Ovary (tissue), 9 donors: ENCODE results near the gene MPC1L. TPM values are rescaled to one million over a fixed set of nuclear protein-coding genes. Genes with fewer than 3 reads are reported as not detected.
A peak's percentile ranks its signal among the peaks of the same experiment; 100 is the strongest.

Experiments used
- DNase-seq, 5 donors: peaks; one replicate each; pipeline ENCODE4 v3.0.0-alpha.2; 2019 to 2020
- H3K27ac ChIP-seq, 2 donors: fragments of 200-600 bp; one replicate each; pipeline versions ENCODE4 v1.5.1 to v1.8.0; 2019 to 2022
- H3K27me3 ChIP-seq: fragments of 200-600 bp; one replicate; pipeline ENCODE4 v1.8.0; 2022
- H3K36me3 ChIP-seq: fragments of 200-600 bp; sonication (generic); one replicate; pipeline ENCODE4 v1.5.1; 2019
- H3K4me1 ChIP-seq: one replicate; pipeline ENCODE4 v1.8.1; 2013; ENCODE audit warnings: mild to moderate bottlenecking, moderate library complexity; ENCODE audit not compliant: insufficient read depth
- H3K4me3 ChIP-seq: fragments of 200-600 bp; sonication (generic); one replicate; pipeline ENCODE4 v1.5.1; 2017
- H3K9me3 ChIP-seq, 2 donors: fragments of 200-600 bp in 1 of 2; sonication (generic) in 1 of 2; one replicate each; pipeline versions ENCODE4 v1.5.1 to v1.8.1; 2013 to 2019; ENCODE audit warnings: mild to moderate bottlenecking in 1 of 2, moderate library complexity in 1 of 2
- EP300 ChIP-seq: sonication (generic); formaldehyde crosslinking; IDR thresholded peaks from one replicate; pipeline ENCODE4 v1.6.1; 2017; ENCODE audit warnings: antibody characterized with exemption
- POLR2A ChIP-seq: fragments of 450-650 bp; IDR thresholded peaks from one replicate; pipeline ENCODE4 v1.6.1; 2017; ENCODE audit warnings: antibody characterized with exemption, mild to moderate bottlenecking, moderate library complexity
- WGBS, 3 donors: extraction: QIAGEN DNeasy Blood & Tissue Kit in 1 of 3; methylation state at CpG; one replicate each; pipeline versions ENCODE4 v1.1.5 to v1.1.7; 2013 to 2017; 5-methylcytosine and 5-hydroxymethylcytosine counted together
- intact Hi-C, 4 donors: fragments of 100-400 bp; cut with DNase I; formaldehyde crosslinking; loops; one replicate each; pipeline versions ENCODE4 v1.11.0 to v1.15.1; 2022 to 2023
- polyA plus RNA-seq, 2 donors: library from polyadenylated mRNA; stranded (reverse); fragments of 200-250 nt in 1 of 2; fragments of 350-450 nt in 1 of 2; fragmentation: Illumina TruSeq in 1 of 2; extraction: RNeasy Lipid Tissue Mini Kit (QIAGEN cat#74804) in 1 of 2; gene quantifications; one replicate each; pipeline ENCODE4 v1.2.3, GENCODE V29; 2013 to 2014
- total RNA-seq, 7 donors: library from RNA; depleted of rRNA in 2 of 7; stranded (reverse); fragments of >200 nt in 2 of 7; fragmentation: NEBNext Ultra II Directional in 3 of 7; extraction: Animal tissue kit (Norgen Biotek cat#: 25700) in 3 of 7; gene quantifications; one replicate each; pipeline versions ENCODE4 v1.1.0 to v1.2.4, GENCODE V29; 2016 to 2023
- TF ChIP-seq, protein P1 (sequence below), 3 donors: fragments of 450-650 bp in 2 of 3; fragments of 200-600 bp in 1 of 3; IDR thresholded peaks; one replicate each; pipeline versions ENCODE4 v1.5.1 to v1.8.0; 2016 to 2022; ENCODE audit warnings: antibody characterized with exemption in 3 of 3, mild to moderate bottlenecking in 1 of 3
- donor health status: DM: no; HTN: no; CAD: no; lungs with moderate emphysema.
- donor health status: DM: no; HTN: no; CAD: no.
- donor health status: Bipolar disorder and iron deficiency.
- donor health status: DM: yes; HTN: yes; CAD: no.
- donor health status: DM: no; HTN: no; CAD: no.
- donor health status: DM: yes; HTN: yes; CAD: no.

MPC1L gene
- total and polyA plus RNA-seq, 9 donors: not detected

GRCh38 chrX:40651620-40652223 lies 28.5 kb downstream of the MPC1L start:
- Histone ChIP-seq H3K9me3 (no peaks in the 10 kb centered on the region), H3K36me3 (no peaks in the 10 kb centered on the region), H3K4me1 (no peaks in the 10 kb centered on the region), H3K27ac (no peak overlapping the region), H3K27me3 (no peaks in the 10 kb centered on the region), H3K4me3 (no peak overlapping the region)
- TF ChIP-seq EP300: no peak
- TF ChIP-seq POLR2A: no peak
- TF ChIP-seq, protein P1, sequence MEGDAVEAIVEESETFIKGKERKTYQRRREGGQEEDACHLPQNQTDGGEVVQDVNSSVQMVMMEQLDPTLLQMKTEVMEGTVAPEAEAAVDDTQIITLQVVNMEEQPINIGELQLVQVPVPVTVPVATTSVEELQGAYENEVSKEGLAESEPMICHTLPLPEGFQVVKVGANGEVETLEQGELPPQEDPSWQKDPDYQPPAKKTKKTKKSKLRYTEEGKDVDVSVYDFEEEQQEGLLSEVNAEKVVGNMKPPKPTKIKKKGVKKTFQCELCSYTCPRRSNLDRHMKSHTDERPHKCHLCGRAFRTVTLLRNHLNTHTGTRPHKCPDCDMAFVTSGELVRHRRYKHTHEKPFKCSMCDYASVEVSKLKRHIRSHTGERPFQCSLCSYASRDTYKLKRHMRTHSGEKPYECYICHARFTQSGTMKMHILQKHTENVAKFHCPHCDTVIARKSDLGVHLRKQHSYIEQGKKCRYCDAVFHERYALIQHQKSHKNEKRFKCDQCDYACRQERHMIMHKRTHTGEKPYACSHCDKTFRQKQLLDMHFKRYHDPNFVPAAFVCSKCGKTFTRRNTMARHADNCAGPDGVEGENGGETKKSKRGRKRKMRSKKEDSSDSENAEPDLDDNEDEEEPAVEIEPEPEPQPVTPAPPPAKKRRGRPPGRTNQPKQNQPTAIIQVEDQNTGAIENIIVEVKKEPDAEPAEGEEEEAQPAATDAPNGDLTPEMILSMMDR (IDR thresholded peaks at IDR 0.05): peak; percentile 81 to 85 (median 84)
- 1 to 2% (median 1%) methylated on average over 3 of the region's 3 CpGs for WGBS, 3 donors
- DNase-seq: peak; percentile 64 to 80 (median 67)
- intact Hi-C loops: loop anchor here in 2 of 4 donors (5.0 to 10.0 kb wide), 3 partner anchors 143 to 601 kb away; no protein-coding TSS in a partner anchor

DNA sequence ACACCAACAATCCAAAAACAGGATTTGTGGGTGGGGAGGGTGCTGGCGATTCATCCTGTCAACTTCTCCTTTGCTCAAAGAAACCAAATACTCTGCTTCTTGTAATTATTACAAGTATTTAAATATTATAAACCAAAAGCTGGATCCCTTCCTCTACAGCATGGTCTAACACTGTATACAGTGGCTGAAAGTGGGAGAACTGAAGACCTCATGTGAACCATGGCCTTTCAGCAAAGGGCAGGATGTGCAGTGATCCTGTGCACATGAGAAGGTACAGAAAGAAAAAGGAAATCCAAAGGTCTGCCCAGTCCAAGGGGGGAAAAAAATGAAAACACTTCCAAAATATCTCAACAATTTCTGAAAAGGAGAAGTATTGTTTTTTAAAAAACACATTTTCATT lies 29.4 kb downstream of the MPC1L start:
- no peaks in the 10 kb centered on the region for H3K36me3 ChIP-seq
- no peak for DNase-seq
- no peak overlapping the region for H3K27ac ChIP-seq
- H3K9me3 ChIP-seq: no peaks in the 10 kb centered on the region
- TF ChIP-seq POLR2A: no peak
- no peak for TF ChIP-seq EP300
- TF ChIP-seq, protein P1 (IDR thresholded peaks at IDR 0.05): no peak
- 82 to 86% (median 83%) methylated on average over 1 of the region's 1 CpG for WGBS, 3 donors
- no peaks in the 10 kb centered on the region for H3K4me1 ChIP-seq
- H3K27me3 ChIP-seq: no peaks in the 10 kb centered on the region
- intact Hi-C loops: loop anchor here in 2 of 4 donors (5.0 to 10.0 kb wide), 3 partner anchors 142 to 600 kb away; no protein-coding TSS in a partner anchor
- H3K4me3 ChIP-seq: no peak overlapping the region

- no peaks in the 10 kb centered on the region for H3K9me3 ChIP-seq
- H3K27ac ChIP-seq: no peak overlapping the region
- H3K36me3 ChIP-seq: no peaks in the 10 kb centered on the region
- intact Hi-C loops: loop anchor here in 2 of 4 donors (5.0 to 10.0 kb wide), 3 partner anchors 141 to 599 kb away; no protein-coding TSS in a partner anchor
- TF ChIP-seq EP300 (no peak), POLR2A (no peak)
- TF ChIP-seq, protein P1 (IDR thresholded peaks at IDR 0.05): no peak
- no peaks in the 10 kb centered on the region for H3K4me1 ChIP-seq
- no peaks in the 10 kb centered on the region for H3K27me3 ChIP-seq
- DNase-seq: no peak
- no peak overlapping the region for H3K4me3 ChIP-seq
- 46 to 63% (median 51%) methylated on average over 2 of the region's 2 CpGs for WGBS, 3 donors
These were observed 30.3 kb downstream of the MPC1L start for GRCh38 chrX:40653535-40653934.

GRCh38 chrX:40660381-40660780 lies 37.2 kb downstream of the MPC1L start:
- no peaks in the 10 kb centered on the region for H3K4me1 ChIP-seq
- H3K9me3 ChIP-seq: no peaks in the 10 kb centered on the region
- no peak overlapping the region for H3K27ac ChIP-seq
- H3K4me3 ChIP-seq: no peak overlapping the region
- no peak for DNase-seq
- no peaks in the 10 kb centered on the region for H3K27me3 ChIP-seq
- no peaks in the 10 kb centered on the region for H3K36me3 ChIP-seq
- TF ChIP-seq POLR2A (no peak), EP300 (no peak)
- TF ChIP-seq, protein P1 (IDR thresholded peaks at IDR 0.05): no peak
- intact Hi-C loops: no loop called here
- WGBS, 3 donors: 86 to 94% (median 88%) methylated on average over 5 of the region's 5 CpGs
